Glutamatergic neuron (in vitro differentiated cells): ENCODE results near the gene VCX2. TPM values are rescaled to one million over a fixed set of nuclear protein-coding genes. Genes with fewer than 3 reads are reported as not detected.
"Not testable (repeated sequence)": the region's sequence is repeated elsewhere in the genome, so short reads cannot be mapped to it uniquely, and the experiment has no call there.

Source experiments
- DNase-seq: peaks from one replicate; pipeline ENCODE4 v3.0.0; 2022
- H3K27ac Mint-ChIP-seq: one replicate; pipeline ENCODE4 v1.8.0; 2020; ENCODE audit warnings: mild to moderate bottlenecking, mixed read lengths, inconsistent platforms; ENCODE audit not compliant: unreplicated experiment
- H3K27me3 Mint-ChIP-seq: one replicate; pipeline ENCODE4 v1.8.0; 2020; ENCODE audit warnings: mild to moderate bottlenecking, moderate library complexity, mixed read lengths, inconsistent platforms; ENCODE audit not compliant: unreplicated experiment
- H3K36me3 Mint-ChIP-seq: one replicate; pipeline ENCODE4 v1.8.0; 2020; ENCODE audit warnings: mild to moderate bottlenecking, mixed read lengths, inconsistent platforms; ENCODE audit not compliant: unreplicated experiment
- H3K4me1 Mint-ChIP-seq: one replicate; pipeline ENCODE4 v1.8.0; 2020; ENCODE audit warnings: mild to moderate bottlenecking, low read depth, mixed read lengths, inconsistent platforms; ENCODE audit not compliant: unreplicated experiment
- H3K4me3 Mint-ChIP-seq: one replicate; pipeline ENCODE4 v1.8.0; 2020; ENCODE audit warnings: mild to moderate bottlenecking, mixed read lengths, inconsistent platforms; ENCODE audit not compliant: unreplicated experiment
- H3K9me3 Mint-ChIP-seq: one replicate; pipeline ENCODE4 v1.8.0; 2020; ENCODE audit warnings: mild to moderate bottlenecking, moderate library complexity, mixed read lengths, inconsistent platforms; ENCODE audit not compliant: unreplicated experiment
- total RNA-seq: library from RNA; stranded (reverse); fragmentation: NEBNext Ultra II Directional; extraction: Animal tissue kit (Norgen Biotek cat#: 25700); gene quantifications from one replicate; pipeline ENCODE4 v1.2.1, GENCODE V29; 2021; ENCODE audit not compliant: unreplicated experiment
- TF ChIP-seq, protein P1 (sequence below): fragments of 200-600 bp; sonication (generic); IDR thresholded peaks from one replicate; pipeline ENCODE4 v1.5.0; 2021; ENCODE audit not compliant: partially characterized antibody, unreplicated experiment

VCX2 gene
- total RNA-seq, 1 donor from 2014 or later, result not detected

DNA sequence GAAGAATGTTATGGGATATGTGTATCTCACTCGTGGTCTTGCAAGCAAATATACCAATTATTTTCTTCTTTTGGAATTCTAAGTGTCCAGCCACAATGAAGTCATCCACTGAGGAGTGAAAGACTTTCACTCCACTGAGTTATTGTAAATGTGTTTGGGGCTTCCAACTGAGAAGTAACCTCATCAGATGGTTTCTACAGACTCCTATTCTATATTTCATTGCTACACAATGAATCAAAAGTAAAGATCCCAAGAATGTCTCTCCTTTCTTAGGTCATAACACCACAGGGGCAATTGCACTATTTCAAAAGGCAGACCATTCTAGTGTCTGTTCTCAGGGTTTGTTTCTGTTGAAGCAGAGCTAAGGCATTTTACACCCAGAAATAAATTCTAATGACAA is 12.3 kb upstream of the VCX2 start:
- Mint-ChIP-seq H3K4me3 (no peak overlapping the region), H3K36me3 (no peaks in the 10 kb centered on the region), H3K27ac (no peak overlapping the region), H3K27me3 (no peaks in the 10 kb centered on the region), H3K4me1 (peaks cover 2% of the 10 kb centered on the region), H3K9me3 (no peaks in the 10 kb centered on the region)
- DNase-seq, result no peak
- TF ChIP-seq, protein P1, sequence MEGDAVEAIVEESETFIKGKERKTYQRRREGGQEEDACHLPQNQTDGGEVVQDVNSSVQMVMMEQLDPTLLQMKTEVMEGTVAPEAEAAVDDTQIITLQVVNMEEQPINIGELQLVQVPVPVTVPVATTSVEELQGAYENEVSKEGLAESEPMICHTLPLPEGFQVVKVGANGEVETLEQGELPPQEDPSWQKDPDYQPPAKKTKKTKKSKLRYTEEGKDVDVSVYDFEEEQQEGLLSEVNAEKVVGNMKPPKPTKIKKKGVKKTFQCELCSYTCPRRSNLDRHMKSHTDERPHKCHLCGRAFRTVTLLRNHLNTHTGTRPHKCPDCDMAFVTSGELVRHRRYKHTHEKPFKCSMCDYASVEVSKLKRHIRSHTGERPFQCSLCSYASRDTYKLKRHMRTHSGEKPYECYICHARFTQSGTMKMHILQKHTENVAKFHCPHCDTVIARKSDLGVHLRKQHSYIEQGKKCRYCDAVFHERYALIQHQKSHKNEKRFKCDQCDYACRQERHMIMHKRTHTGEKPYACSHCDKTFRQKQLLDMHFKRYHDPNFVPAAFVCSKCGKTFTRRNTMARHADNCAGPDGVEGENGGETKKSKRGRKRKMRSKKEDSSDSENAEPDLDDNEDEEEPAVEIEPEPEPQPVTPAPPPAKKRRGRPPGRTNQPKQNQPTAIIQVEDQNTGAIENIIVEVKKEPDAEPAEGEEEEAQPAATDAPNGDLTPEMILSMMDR, result no peak

- Mint-ChIP-seq H3K4me1 (no peaks in the 10 kb centered on the region), H3K9me3 (no peaks in the 10 kb centered on the region), H3K27ac (no peak overlapping the region), H3K4me3 (no peak overlapping the region), H3K27me3 (no peaks in the 10 kb centered on the region), H3K36me3 (no peaks in the 10 kb centered on the region)
- no peak for DNase-seq
- TF ChIP-seq, protein P1, result no peak
Observed at GRCh38 chrX:8179656-8180055, 8.6 kb upstream of the VCX2 start.

GRCh38 chrX:8154011-8154410 is 17.1 kb downstream of the VCX2 start:
- not testable (repeated sequence) for H3K4me3 Mint-ChIP-seq, H3K9me3 Mint-ChIP-seq, H3K4me1 Mint-ChIP-seq, H3K36me3 Mint-ChIP-seq, H3K27me3 Mint-ChIP-seq, DNase-seq, H3K27ac Mint-ChIP-seq

DNA sequence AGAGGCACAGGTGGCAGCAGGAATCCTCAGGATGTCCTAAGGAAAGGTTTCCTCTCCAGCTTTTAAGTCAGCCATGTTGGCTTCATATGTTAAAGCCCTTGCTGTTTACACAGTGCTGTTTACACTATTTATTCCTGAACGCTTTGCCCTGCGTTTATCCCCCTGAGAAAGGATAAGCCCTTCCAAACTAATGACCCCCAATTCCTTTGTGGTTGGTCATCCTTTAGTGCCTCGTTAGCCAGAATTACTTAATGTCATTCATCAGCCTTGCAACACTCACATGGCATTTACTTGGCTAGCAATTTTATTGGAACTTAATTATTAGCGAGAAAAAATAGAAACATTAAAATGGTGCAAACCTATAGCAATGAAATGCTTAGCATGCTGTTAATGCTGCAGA is 23.8 kb downstream of the VCX2 start:
- TF ChIP-seq, protein P1, result no peak
- Mint-ChIP-seq H3K9me3 (peaks cover 4% of the 10 kb centered on the region), H3K27me3 (no peaks in the 10 kb centered on the region), H3K4me3 (no peak overlapping the region), H3K4me1 (no peaks in the 10 kb centered on the region), H3K27ac (no peak overlapping the region), H3K36me3 (no peaks in the 10 kb centered on the region)
- no peak for DNase-seq

GRCh38 chrX:8144925-8145324 is 26.1 kb downstream of the VCX2 start:
- Mint-ChIP-seq H3K4me3 (no peak overlapping the region), H3K27ac (no peak overlapping the region), H3K36me3 (no peaks in the 10 kb centered on the region), H3K4me1 (no peaks in the 10 kb centered on the region), H3K9me3 (peaks cover 4% of the 10 kb centered on the region), H3K27me3 (no peaks in the 10 kb centered on the region)
- TF ChIP-seq, protein P1, result no peak
- DNase-seq, result no peak

DNA sequence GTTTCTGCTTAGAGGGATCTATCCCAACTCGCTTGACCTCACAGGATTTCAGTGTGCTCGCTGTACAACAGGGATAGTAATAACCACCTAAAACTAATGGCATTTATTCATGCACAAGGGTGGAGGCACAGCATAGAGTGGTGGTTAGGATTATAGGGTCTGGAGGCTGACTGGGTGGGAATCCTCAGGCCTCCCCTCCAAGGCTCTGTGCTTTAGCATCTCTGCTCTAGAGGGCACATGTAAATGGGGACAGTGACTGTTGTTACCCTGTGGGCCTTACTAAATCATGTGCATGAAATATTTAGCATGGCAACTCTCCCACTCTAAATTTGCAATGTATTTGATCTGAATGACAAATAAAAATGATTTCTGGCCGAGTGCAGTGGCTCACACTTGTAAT is 29.2 kb downstream of the VCX2 start:
- TF ChIP-seq, protein P1, result no peak
- Mint-ChIP-seq H3K4me1 (no peaks in the 10 kb centered on the region), H3K36me3 (no peaks in the 10 kb centered on the region), H3K27ac (no peak overlapping the region), H3K27me3 (no peaks in the 10 kb centered on the region), H3K9me3 (peaks cover 2% of the 10 kb centered on the region), H3K4me3 (no peak overlapping the region)
- DNase-seq, result no peak
